Fibroblast of lung (primary cell): Measurements from ENCODE around the gene C5orf15. TPM values are rescaled to one million over a fixed set of nuclear protein-coding genes. Genes with fewer than 3 reads are reported as not detected.
"Not testable (repeated sequence)": the region's sequence is repeated elsewhere in the genome, so short reads cannot be mapped to it uniquely, and the experiment has no call there.

ENCODE experiments used
- DNase-seq, 2 donors: peaks; one replicate each; pipeline versions ENCODE4 v3.0.0 to v3.0.0-alpha.2; 2010; ENCODE audit warnings: low read depth in 2 of 2
- H2AFZ ChIP-seq: 2 replicates; pipeline ENCODE4 v1.5.1; 2012; ENCODE audit warnings: low read length, control low read depth, inconsistent platforms
- H3K27ac ChIP-seq: 2 replicates; pipeline ENCODE4 v1.5.1; 2011; ENCODE audit warnings: low read length, control low read depth; ENCODE audit not compliant: insufficient read depth
- H3K27me3 ChIP-seq: 2 replicates; pipeline ENCODE4 v1.5.1; 2011; ENCODE audit warnings: mild to moderate bottlenecking, low read length; ENCODE audit not compliant: control insufficient read depth, insufficient read depth
- H3K36me3 ChIP-seq: 2 replicates; pipeline ENCODE4 v1.5.1; 2011; ENCODE audit warnings: low read length; ENCODE audit not compliant: control insufficient read depth, insufficient read depth
- H3K4me1 ChIP-seq: 2 replicates; pipeline ENCODE4 v1.5.1; 2011; ENCODE audit warnings: low read length; ENCODE audit not compliant: control insufficient read depth, insufficient read depth; ENCODE audit errors: extremely low read depth
- H3K4me2 ChIP-seq: 2 replicates; pipeline ENCODE4 v1.5.1; 2011; ENCODE audit warnings: low read length, control low read depth; ENCODE audit not compliant: insufficient read depth; ENCODE audit errors: extremely low read depth
- H3K4me3 ChIP-seq, 4 experiments: fragments of 200-600 bp in 1 of 4; sonication (generic) in 1 of 4; replicated peaks in 1 of 4; 2 replicates each; pipeline ENCODE4 v1.5.1; 2011 to 2016; ENCODE audit warnings: low read length in 4 of 4, low read depth in 3 of 4, mild to moderate bottlenecking in 3 of 4, control low read depth in 2 of 4, inconsistent platforms in 1 of 4, mixed read lengths in 1 of 4; ENCODE audit not compliant: insufficient read depth in 1 of 4; ENCODE audit errors: control extremely low read depth in 1 of 4
- H3K79me2 ChIP-seq: 2 replicates; pipeline ENCODE4 v1.5.1; 2012; ENCODE audit warnings: mild to moderate bottlenecking, low read length, inconsistent platforms; ENCODE audit not compliant: control insufficient read depth, insufficient read depth
- H3K9ac ChIP-seq: 2 replicates; pipeline ENCODE4 v1.5.1; 2011; ENCODE audit warnings: mild to moderate bottlenecking, low read length, control low read depth; ENCODE audit not compliant: insufficient read depth
- H3K9me3 ChIP-seq: 2 replicates; pipeline ENCODE4 v1.5.1; 2012; ENCODE audit warnings: low read depth, low read length; ENCODE audit not compliant: control insufficient read depth, insufficient read depth
- H4K20me1 ChIP-seq: 2 replicates; pipeline ENCODE4 v1.5.1; 2011; ENCODE audit warnings: low read length; ENCODE audit not compliant: control insufficient read depth, insufficient read depth; ENCODE audit errors: extremely low read depth
- EZH2 ChIP-seq: IDR thresholded peaks from 2 replicates; pipeline ENCODE4 v1.5.1; 2012; ENCODE audit warnings: low read length, control low read depth, mild to moderate bottlenecking; ENCODE audit errors: missing control alignments
- polyA plus RNA-seq, 2 donors: library from polyadenylated mRNA; depleted of rRNA in 1 of 2; stranded (reverse) in 1 of 2; unstranded in 1 of 2; fragments of >200 nt; gene quantifications; 2 replicates each; pipeline ENCODE4 v1.2.1, GENCODE V29; 2011 to 2012; ENCODE audit warnings: missing spikeins in 1 of 2
- total RNA-seq: library from RNA; depleted of rRNA; stranded (reverse); fragments of >200 nt; gene quantifications from 2 replicates; pipeline ENCODE4 v1.2.1, GENCODE V29; 2014
- TF ChIP-seq, protein P1 (sequence below), 2 donors: IDR thresholded peaks in 1 of 2; conservative IDR thresholded peaks in 1 of 2; 1 replicate in 1 of 2; 2 replicates in 1 of 2; pipeline ENCODE4 v1.5.1; 2011 to 2012; ENCODE audit warnings: low read length in 2 of 2, control low read depth in 1 of 2, inconsistent platforms in 1 of 2, low read depth in 1 of 2, mild to moderate bottlenecking in 1 of 2

The C5orf15 gene
- total and polyA plus RNA-seq, 2 donors (not counting 1 experiment from before 2014, with no cell fraction given) = 43.1 to 111 TPM

DNA sequence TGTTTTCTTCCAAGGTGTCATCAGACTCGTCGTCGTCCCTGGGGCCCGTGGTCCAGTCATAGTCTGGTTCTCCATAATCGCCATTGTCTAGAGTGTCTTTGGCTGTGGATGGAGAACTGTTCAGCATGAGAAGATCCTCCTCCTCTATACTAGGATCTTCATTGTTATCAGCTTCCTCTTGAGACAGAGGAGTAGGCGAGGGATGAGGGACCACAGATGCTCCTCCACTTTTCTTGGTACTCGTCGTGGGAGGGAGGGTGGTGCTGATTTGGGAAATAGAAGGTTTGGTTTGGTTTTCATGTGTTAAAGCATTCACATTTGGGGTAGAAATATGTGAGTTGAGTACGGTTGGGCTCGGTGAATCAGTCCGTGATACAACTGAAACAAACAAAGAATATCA, 8.8 kb downstream of the C5orf15 start:
- Histone ChIP-seq H4K20me1 (no peaks in the 10 kb centered on the region), H3K4me1 (peaks cover 6% of the 10 kb centered on the region), H2AFZ (no peak overlapping the region), H3K27me3 (no peaks in the 10 kb centered on the region), H3K4me2 (no peak overlapping the region), H3K79me2 (peaks cover 23% of the 10 kb centered on the region), H3K27ac (no peak overlapping the region), H3K36me3 (peaks cover 4% of the 10 kb centered on the region), H3K9me3 (no peaks in the 10 kb centered on the region), H3K4me3 (no peak overlapping the region), H3K9ac (no peak overlapping the region)
- no peak for DNase-seq
- TF ChIP-seq, protein P1, sequence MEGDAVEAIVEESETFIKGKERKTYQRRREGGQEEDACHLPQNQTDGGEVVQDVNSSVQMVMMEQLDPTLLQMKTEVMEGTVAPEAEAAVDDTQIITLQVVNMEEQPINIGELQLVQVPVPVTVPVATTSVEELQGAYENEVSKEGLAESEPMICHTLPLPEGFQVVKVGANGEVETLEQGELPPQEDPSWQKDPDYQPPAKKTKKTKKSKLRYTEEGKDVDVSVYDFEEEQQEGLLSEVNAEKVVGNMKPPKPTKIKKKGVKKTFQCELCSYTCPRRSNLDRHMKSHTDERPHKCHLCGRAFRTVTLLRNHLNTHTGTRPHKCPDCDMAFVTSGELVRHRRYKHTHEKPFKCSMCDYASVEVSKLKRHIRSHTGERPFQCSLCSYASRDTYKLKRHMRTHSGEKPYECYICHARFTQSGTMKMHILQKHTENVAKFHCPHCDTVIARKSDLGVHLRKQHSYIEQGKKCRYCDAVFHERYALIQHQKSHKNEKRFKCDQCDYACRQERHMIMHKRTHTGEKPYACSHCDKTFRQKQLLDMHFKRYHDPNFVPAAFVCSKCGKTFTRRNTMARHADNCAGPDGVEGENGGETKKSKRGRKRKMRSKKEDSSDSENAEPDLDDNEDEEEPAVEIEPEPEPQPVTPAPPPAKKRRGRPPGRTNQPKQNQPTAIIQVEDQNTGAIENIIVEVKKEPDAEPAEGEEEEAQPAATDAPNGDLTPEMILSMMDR (conservative IDR thresholded peaks at IDR 0.05 in 1 of 2, IDR thresholded peaks at IDR 0.05 in 1 of 2; ENCODE audit: low read depth in 1 of 2, low read length in 2 of 2) = no peak
- no peak for TF ChIP-seq EZH2

DNA sequence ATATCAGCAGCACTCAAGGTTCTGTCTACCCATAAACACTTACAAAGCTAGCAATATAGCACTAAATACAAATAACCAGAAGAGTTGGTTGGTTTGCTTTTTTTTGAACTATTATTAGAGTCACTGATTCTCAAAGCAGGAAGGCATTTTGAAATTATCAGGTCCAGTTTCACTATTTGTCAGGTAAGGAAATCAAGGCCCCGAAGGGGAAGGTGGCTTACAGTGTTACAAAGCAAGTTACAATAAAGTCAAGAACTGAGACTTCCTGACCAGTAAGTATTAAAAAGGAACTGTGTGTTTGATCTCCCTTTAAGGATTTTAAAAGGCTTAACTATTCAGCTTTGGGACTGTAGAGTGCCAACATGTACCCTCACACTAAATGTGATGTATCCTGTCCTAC, 10.8 kb downstream of the C5orf15 start:
- Histone ChIP-seq H3K4me2 (no peak overlapping the region), H3K79me2 (peaks cover 20% of the 10 kb centered on the region), H3K4me3 (no peak overlapping the region), H3K4me1 (peaks cover 15% of the 10 kb centered on the region), H2AFZ (no peak overlapping the region), H3K27ac (no peak overlapping the region), H3K9me3 (no peaks in the 10 kb centered on the region), H3K27me3 (no peaks in the 10 kb centered on the region), H3K36me3 (peaks cover 4% of the 10 kb centered on the region), H3K9ac (no peak overlapping the region), H4K20me1 (no peaks in the 10 kb centered on the region)
- no peak for DNase-seq
- TF ChIP-seq EZH2 = no peak
- TF ChIP-seq, protein P1 (conservative IDR thresholded peaks at IDR 0.05 in 1 of 2, IDR thresholded peaks at IDR 0.05 in 1 of 2; ENCODE audit: low read depth in 1 of 2, low read length in 2 of 2) = no peak

DNA sequence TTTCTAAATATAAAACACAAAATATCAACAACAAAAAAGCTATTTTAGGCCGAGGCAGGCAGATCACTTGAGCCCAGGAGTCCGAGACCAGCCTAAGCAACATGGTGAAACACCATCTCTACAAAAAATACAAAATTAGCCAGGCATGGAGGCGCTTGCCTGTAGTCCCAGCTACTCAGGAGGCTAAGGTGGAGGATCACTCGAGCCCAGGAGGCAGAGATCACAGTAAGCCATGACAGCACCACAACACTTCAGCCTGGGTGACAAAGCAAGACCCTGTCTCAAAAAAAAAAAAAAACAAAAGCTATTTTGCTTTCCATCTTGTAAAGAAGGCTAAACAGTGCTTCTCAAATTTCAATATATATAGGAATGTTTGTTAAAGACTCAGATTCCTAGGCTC, 11.3 kb downstream of the C5orf15 start:
- H3K4me1 ChIP-seq = peaks cover 12% of the 10 kb centered on the region
- H3K4me2 ChIP-seq = no peak overlapping the region
- no peak overlapping the region for H3K27ac ChIP-seq
- H3K79me2 ChIP-seq = peaks cover 15% of the 10 kb centered on the region
- no peak overlapping the region for H3K9ac ChIP-seq
- H3K27me3 ChIP-seq = no peaks in the 10 kb centered on the region
- H3K9me3 ChIP-seq = no peaks in the 10 kb centered on the region
- no peak for DNase-seq
- no peak for TF ChIP-seq EZH2
- TF ChIP-seq, protein P1 (conservative IDR thresholded peaks at IDR 0.05 in 1 of 2, IDR thresholded peaks at IDR 0.05 in 1 of 2; ENCODE audit: low read depth in 1 of 2, low read length in 2 of 2) = no peak
- H4K20me1 ChIP-seq = no peaks in the 10 kb centered on the region
- H2AFZ ChIP-seq = no peak overlapping the region
- peaks cover 5% of the 10 kb centered on the region for H3K36me3 ChIP-seq
- H3K4me3 ChIP-seq = no peak overlapping the region

DNA sequence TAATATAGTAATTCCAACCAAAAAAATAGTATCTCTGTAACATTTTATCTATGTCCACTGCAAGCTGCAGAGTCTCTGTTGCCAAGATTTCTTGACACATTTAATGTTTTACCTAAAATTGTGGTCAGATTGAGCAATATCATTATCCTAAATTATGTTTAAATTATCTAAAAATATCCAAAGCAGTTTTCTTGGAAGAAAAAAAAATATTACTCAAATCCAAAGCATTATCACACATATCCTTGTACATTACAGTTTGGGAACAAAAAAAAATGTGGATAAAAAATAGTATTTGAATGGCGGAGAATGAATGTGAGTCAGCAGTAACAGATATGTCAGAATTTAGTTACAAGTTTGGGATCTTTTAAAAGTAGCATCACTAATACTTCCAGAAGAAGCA, 12.2 kb downstream of the C5orf15 start:
- H3K27me3 ChIP-seq, H4K20me1 ChIP-seq, H3K4me3 ChIP-seq, H3K79me2 ChIP-seq, H3K4me2 ChIP-seq, H3K36me3 ChIP-seq, H3K27ac ChIP-seq, H3K9me3 ChIP-seq, H2AFZ ChIP-seq, H3K9ac ChIP-seq: not testable (repeated sequence)
- DNase-seq = peak in 1 of 2 donors; percentile 38
- H3K4me1 ChIP-seq = peaks cover 11% of the 10 kb centered on the region
